Measurements from ENCODE around the gene CHRM4.
"Not testable (repeated sequence)": the region's sequence is repeated elsewhere in the genome, so short reads cannot be mapped to it uniquely, and the experiment has no call there.

CHRM4 gene

GRCh38 chr11:46373787-46374740 is 17.5 kb downstream of the CHRM4 start:
- no peak for TF ChIP-seq POLR2A (IDR thresholded peaks at IDR 0.05; ENCODE audit: low read depth, low read length)
- no peak for FAIRE-seq
- no peak for DNase-seq (ENCODE audit: insufficient read length, low spot score)

GRCh38 chr11:46372501-46372900 is 19.1 kb downstream of the CHRM4 start:
- not testable (repeated sequence) for FAIRE-seq; DNase-seq (ENCODE audit: insufficient read length, low spot score)

GRCh38 chr11:46372086-46372485 is 19.5 kb downstream of the CHRM4 start:
- FAIRE-seq (no peak), DNase-seq (ENCODE audit: insufficient read length, low spot score) (no peak)
- TF ChIP-seq POLR2A (IDR thresholded peaks at IDR 0.05; ENCODE audit: low read depth, low read length): no peak

- FAIRE-seq; DNase-seq (ENCODE audit: insufficient read length, low spot score): not testable (repeated sequence)
Observed at GRCh38 chr11:46371262-46371661, 20.3 kb downstream of the CHRM4 start.

- FAIRE-seq: no peak
- DNase-seq (ENCODE audit: insufficient read length, low spot score): no peak
- TF ChIP-seq POLR2A (IDR thresholded peaks at IDR 0.05; ENCODE audit: low read depth, low read length): no peak
Observed at GRCh38 chr11:46370253-46370652, 21.3 kb downstream of the CHRM4 start.

GRCh38 chr11:46369458-46370152 is 22.0 kb downstream of the CHRM4 start:
- no peak for TF ChIP-seq POLR2A (IDR thresholded peaks at IDR 0.05; ENCODE audit: low read depth, low read length)
- FAIRE-seq (peak; percentile 80), DNase-seq (ENCODE audit: insufficient read length, low spot score) (peak; percentile 98)

- TF ChIP-seq POLR2A (IDR thresholded peaks at IDR 0.05; ENCODE audit: low read depth, low read length): no peak
- FAIRE-seq (no peak), DNase-seq (ENCODE audit: insufficient read length, low spot score) (no peak)
Observed at GRCh38 chr11:46367916-46368267, 23.7 kb downstream of the CHRM4 start.

GRCh38 chr11:46367244-46367915 is 24.2 kb downstream of the CHRM4 start:
- no peak for TF ChIP-seq POLR2A (IDR thresholded peaks at IDR 0.05; ENCODE audit: low read depth, low read length)
- FAIRE-seq: no peak
- no peak for DNase-seq (ENCODE audit: insufficient read length, low spot score)

- FAIRE-seq: no peak
Observed at GRCh38 chr11:46366661-46367161, 24.9 kb downstream of the CHRM4 start.

GRCh38 chr11:46366260-46366659 is 25.3 kb downstream of the CHRM4 start:
- no peak for DNase-seq (ENCODE audit: insufficient read length, low spot score)
- no peak for TF ChIP-seq POLR2A (IDR thresholded peaks at IDR 0.05; ENCODE audit: low read depth, low read length)
- no peak for FAIRE-seq

More at GRCh38 chr11:46366661-46367161, 24.9 kb downstream of the CHRM4 start:
- TF ChIP-seq POLR2A (IDR thresholded peaks at IDR 0.05; ENCODE audit: low read depth, low read length): no peak
- no peak for DNase-seq (ENCODE audit: insufficient read length, low spot score)

- TF ChIP-seq POLR2A (IDR thresholded peaks at IDR 0.05; ENCODE audit: low read depth, low read length): no peak
- no peak for DNase-seq (ENCODE audit: insufficient read length, low spot score)
- FAIRE-seq: no peak
Observed at GRCh38 chr11:46364791-46365190, 26.8 kb downstream of the CHRM4 start.

GRCh38 chr11:46364056-46364455 is 27.5 kb downstream of the CHRM4 start:
- no peak for FAIRE-seq
- DNase-seq (ENCODE audit: insufficient read length, low spot score): no peak
- no peak for TF ChIP-seq POLR2A (IDR thresholded peaks at IDR 0.05; ENCODE audit: low read depth, low read length)

GRCh38 chr11:46363455-46364005 is 28.0 kb downstream of the CHRM4 start:
- peak; percentile 22; the same call in 1 of the 2 replicates for TF ChIP-seq POLR2A (IDR thresholded peaks at IDR 0.05; ENCODE audit: low read depth, low read length)
- DNase-seq (ENCODE audit: insufficient read length, low spot score): peak; percentile 97
- no peak for FAIRE-seq

- no peak for FAIRE-seq
- peak; percentile 37; the same call in 1 of the 2 replicates for TF ChIP-seq POLR2A (IDR thresholded peaks at IDR 0.05; ENCODE audit: low read depth, low read length)
- peak; percentile 94 for DNase-seq (ENCODE audit: insufficient read length, low spot score)
Observed at GRCh38 chr11:46363031-46363407, 28.6 kb downstream of the CHRM4 start.
